ENCODE data around the gene TMEM187. TPM values are rescaled to one million over a fixed set of nuclear protein-coding genes. Genes with fewer than 3 reads are reported as not detected.

TMEM187 gene
- total RNA-seq, 4 donors from 2014 or later, result 2.0 to 10.0 (median 6.1) TPM

- no peak for TF ChIP-seq CTCF (IDR thresholded peaks at IDR 0.05; ENCODE audit: low read depth)
These were observed 44.0 kb downstream of the TMEM187 start for GRCh38 chrX:154016366-154017076.

- TF ChIP-seq CTCF (IDR thresholded peaks at IDR 0.05; ENCODE audit: low read depth), result no peak
These were observed 45.4 kb downstream of the TMEM187 start for GRCh38 chrX:154017766-154018517.

GRCh38 chrX:154018518-154019060 lies 46.0 kb downstream of the TMEM187 start:
- TF ChIP-seq CTCF (IDR thresholded peaks at IDR 0.05; ENCODE audit: low read depth), result no peak

- no peak for TF ChIP-seq CTCF (IDR thresholded peaks at IDR 0.05; ENCODE audit: low read depth)
These were observed 46.6 kb downstream of the TMEM187 start for GRCh38 chrX:154019061-154019621.

GRCh38 chrX:154019633-154020528 lies 47.3 kb downstream of the TMEM187 start, which contains the start of gene IRAK1:
Gene IRAK1 (minus strand): TSS chrX:154019902. CDS start chrX:154019812, 90 bp downstream.
- TF ChIP-seq CTCF (IDR thresholded peaks at IDR 0.05; ENCODE audit: low read depth), result no peak

- no peak for TF ChIP-seq CTCF (IDR thresholded peaks at IDR 0.05; ENCODE audit: low read depth)
These were observed 48.1 kb downstream of the TMEM187 start for GRCh38 chrX:154020536-154021115.
